NAMALWA (cell line): ENCODE measurements around the gene PDXK.
"Not testable (repeated sequence)": the region's sequence is repeated elsewhere in the genome, so short reads cannot be mapped to it uniquely, and the experiment has no call there.

Experiments used
- DNase-seq: peaks from one replicate; pipeline ENCODE4 v3.0.0-alpha.2; 2015; ENCODE audit warnings: low spot score

Gene PDXK

DNA sequence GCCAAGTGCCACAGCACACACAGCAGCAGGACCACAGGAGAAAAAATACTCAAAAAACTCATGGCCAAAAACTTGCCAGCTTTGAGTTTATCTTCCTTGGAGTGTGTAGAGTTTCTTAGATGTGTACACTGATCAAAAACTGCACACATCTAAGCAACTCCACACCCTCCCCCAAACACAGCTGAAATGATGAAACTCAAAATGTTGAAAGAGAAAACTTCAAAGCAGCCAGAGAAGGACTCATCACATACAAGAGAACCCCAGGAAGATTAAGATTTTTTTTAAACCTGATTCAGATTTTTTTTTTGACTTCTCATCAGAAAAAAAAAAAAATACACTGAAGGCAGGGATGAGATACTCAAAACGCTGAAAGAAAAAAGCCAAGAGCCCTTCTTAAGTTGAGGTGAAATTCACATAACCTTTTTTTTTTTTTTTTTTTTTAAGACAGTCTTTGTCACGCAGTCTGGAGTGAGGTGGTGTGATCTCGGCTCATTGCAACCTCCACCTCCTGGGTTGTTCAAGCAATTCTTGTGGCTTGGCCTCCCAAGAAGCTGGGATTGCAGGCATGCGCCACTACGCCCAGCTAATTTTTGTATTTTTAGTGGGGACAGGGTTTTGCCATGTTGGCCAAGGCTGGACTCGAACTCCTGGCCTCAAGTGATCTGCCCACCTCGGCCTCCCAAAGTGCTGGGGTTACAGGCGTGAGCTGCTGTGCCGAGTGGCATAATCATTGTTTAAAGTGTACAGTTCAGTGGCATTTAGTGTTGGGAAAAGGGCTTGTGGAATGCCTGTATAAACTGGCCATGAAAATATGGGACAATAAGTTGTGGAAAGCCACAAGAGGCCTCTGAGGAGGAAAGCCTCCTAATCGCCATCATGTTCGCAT is 20.9 kb upstream of the PDXK start:
- no peak for DNase-seq

DNA sequence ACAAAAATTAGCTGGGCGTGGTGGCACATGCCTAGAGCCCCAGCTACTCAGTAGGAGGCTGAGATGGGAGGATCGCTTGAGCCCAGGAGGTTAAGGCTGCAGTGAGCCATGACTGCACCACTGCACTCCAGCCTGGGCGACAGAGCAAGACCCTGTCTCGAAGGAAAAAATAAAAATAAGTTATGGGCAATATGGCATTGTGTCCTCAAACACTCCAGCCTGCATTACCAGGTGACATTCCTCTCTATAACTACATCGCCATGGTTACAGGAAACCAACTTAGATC is 19.5 kb upstream of the PDXK start:
- DNase-seq, result not testable (repeated sequence)

- no peak for DNase-seq
These were observed 18.9 kb upstream of the PDXK start for GRCh38 chr21:43699933-43700599.

- DNase-seq, result no peak
These were observed 16.8 kb upstream of the PDXK start for GRCh38 chr21:43701936-43702784.

DNA sequence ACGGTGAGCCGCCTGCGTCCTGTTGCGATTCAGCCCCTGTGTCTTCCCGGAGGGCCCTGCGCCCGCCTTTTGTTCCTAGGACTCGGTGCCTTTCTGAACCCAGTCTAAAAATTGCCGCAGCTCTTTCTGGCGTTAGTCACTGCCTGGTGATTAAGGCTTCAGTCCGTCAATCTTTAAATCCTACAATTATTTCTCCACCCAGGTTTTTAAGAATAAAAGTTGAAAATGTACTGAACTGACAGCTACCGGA is 16.2 kb upstream of the PDXK start:
- no peak for DNase-seq

- no peak for DNase-seq
These were observed 15.7 kb upstream of the PDXK start for GRCh38 chr21:43703035-43703880.

DNA sequence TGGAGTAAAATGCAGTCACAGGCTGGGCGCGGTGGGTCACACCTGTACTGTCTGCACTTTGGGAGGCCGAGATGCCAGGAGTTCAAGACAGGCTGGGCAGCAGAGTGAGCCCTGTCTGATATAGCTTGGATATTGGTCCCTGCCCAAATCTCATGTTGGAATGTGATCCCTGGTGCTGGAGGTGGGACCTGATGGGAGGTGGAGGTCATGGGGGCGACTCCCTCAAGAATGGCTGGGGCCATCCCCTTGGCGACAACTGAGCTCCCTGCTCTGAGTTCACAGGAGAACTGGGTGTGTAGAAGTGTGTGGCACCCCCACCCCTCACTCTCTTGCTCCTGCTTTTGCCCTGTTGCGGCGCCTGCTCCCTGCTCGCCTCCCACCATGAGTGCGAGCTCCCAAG is 11.5 kb upstream of the PDXK start:
- DNase-seq, result no peak

- no peak for DNase-seq
These were observed 10.1 kb upstream of the PDXK start for GRCh38 chr21:43708745-43709381.

GRCh38 chr21:43712268-43712942 is 6.5 kb upstream of the PDXK start:
- DNase-seq, result no peak

GRCh38 chr21:43713123-43713522 is 5.8 kb upstream of the PDXK start:
- not testable (repeated sequence) for DNase-seq

DNA sequence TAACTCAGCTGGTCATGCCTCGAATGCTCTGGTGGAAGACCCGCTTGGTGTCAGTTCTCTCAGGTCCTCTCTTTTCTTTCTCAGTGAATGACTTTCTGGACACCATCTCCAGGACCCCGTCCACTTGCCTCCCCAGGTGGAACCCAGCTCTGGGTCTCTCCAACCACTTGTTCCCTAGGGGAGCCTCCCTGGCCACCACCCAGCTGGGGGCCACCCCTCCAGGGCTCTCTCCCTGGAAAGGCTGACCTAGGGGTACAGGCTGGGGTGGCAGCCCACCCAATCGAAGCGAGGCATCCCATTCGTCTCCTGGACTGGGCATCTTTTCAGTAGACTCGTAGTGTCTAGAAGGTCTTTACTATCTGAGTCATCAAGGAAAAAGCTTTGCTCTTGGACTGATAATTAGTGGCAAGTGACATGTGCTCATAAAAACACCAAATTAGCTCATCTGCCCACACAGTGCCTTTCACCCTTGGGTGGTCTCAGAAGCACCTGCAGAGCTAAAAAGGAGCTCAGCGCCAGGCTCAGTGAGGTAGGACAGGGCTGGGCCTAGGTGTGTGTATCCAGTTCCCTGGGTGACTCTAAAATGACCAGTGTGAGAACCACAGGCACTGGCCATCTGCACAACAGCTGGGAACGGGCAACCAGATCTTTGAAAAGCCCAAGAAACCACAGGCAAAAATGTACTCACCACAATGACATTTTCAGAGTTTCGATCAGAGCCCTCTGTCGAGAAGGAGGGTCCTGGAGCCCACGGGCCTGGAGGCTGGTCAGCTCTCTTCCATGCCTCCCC is 2.4 kb upstream of the PDXK start:
- peak; percentile 87 for DNase-seq

DNA sequence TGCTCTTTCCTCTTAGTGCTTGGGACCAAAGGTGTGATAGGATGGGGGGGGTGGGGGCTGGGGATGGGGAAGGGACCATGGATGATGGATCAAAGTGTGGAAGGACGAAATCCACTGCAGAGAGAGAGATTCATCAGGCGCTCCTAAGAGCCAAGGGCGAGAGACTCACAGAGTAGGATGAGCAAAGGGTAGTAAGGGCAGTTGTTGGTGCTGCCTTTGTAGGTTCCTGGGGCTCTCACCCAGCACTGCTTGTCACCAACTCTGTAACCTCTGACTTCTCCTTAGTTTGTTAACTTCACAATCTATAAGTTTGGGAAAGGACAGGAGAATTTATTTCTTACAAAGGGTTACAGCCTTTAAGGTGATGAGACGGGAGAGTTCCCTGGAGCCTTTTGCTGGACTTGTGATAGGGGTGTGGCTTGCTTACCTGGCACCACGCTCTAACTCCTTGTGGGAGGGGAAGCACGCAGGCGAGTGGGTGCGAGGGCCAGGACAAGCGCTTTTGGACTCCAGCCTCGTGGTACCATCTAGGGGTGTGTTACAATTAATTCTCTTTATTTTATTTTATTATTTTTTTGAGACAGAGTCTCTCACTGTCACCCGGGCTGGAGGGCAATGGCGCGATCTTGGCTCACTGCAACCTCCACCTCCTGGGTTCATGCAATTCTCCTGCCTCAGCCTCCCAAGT is 1.6 kb upstream of the PDXK start:
- DNase-seq, result no peak

DNA sequence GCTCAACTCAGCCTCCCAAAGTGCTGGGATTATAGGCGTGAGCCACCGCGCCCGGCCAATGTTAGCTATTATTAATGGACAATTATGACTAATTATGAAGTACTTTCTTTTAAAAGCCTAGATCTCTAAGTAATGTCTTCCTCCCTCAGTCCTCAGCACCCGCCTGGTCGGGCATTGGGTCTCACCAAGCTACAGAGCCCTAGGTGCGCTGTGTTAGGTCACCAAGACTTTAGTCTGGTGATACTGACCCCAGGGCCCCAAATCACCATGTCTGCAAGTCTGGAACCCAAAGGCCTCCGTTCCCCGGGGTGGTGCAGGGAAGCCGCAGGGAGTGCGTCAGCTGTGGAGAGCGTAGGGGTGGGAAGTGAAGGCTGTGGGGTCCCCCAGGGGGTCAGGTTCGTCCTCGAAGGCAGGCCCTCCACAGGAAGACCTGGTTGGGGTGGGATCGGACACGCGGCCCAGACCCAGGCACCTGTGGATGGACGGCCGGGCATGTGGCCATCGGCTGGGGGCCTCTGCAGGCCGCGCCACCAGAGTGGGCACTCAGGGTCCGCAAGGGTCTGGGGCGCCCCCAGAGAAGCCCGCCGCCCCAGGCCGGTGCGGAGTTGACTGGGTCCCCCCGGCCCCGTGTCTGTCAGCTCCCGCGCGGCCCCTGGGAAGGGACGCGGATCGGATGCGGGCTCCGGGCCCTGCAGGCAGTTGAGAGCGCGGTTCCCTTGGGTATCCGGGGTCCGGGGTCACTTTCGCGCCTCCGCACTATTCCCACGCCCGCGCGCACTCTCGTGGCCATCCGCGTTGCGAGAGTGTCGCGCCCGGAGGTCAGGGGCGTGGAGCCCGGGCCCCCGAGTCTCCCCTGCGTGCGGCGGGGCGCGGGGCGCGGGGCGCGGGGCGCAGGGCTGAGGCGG is 710 bp upstream of the PDXK start:
- DNase-seq, result no peak

GRCh38 chr21:43719748-43720538 is 1.0 kb downstream of the PDXK start:
- peak; percentile 67 for DNase-seq

DNA sequence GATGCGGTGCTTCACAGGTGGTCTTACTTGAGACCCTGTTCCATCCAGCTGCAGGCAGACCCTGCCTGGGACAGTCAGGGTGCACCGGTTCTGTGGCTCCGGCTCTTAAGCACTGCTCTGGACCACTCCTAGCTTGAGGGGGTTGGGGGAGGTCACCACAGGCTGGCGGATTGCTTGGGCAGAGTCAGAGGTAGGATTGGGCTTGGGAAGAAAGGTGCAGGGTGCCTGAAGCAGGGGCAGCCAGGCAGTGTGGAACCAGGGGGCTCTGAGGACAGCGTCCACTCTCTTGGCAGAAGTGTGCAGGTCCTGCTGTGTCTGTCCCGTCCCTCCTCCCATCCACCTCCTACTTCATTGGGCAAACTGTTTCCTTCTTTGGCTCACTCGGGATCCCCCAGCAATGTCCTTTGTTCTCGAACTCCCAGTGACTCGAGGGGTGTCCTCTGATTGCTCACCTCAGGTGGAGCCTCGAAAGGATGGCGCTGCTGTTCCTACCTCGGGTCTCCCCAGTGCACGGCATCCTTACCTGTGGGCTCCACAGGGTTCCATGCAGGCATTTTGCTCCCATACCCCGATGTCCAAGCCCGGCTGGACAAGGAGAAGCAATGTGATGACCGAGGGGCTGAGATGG is 1.7 kb downstream of the PDXK start:
- DNase-seq, result no peak

DNA sequence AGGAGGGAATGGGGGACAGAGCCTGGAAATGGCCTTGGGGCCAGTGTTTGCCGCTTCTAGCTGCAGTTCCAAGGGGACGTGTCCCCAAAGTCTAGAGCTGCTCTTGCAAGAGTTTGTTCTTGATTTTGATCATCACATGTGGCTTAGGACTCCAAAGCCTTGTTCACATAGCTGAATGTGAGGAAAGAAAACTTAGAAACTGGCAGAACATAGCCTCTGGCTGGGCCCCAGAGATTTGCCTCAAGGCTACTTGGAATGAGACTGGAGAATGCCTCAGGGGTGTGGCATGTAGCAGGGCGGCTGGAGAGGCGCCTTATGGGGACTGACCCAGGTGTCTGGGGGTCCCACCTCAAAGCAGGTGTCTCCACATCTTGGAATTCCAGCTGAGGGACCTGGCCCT is 2.3 kb downstream of the PDXK start:
- no peak for DNase-seq

DNA sequence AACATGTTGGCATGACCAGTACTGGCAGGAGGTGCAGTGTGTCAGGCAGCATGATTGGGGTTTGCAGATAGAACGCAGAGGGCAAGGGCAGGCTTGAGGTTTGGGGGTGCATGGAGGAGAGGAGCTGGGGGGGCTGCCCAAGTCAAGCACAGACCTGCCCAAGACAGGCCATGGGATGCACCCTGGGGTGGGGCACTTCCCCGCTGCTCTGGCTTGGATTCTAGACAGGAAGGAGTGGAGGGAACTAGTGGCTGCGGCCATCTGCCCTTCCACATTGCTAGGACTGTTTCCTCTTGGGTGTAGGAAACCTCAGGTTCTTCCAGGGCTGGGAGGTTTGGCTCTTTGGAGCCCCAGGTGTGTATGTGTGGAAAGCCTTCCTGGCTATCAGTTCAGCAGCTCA is 3.0 kb downstream of the PDXK start:
- no peak for DNase-seq
